ENCODE results near the gene SLC37A1.

- TF ChIP-seq, protein P1, sequence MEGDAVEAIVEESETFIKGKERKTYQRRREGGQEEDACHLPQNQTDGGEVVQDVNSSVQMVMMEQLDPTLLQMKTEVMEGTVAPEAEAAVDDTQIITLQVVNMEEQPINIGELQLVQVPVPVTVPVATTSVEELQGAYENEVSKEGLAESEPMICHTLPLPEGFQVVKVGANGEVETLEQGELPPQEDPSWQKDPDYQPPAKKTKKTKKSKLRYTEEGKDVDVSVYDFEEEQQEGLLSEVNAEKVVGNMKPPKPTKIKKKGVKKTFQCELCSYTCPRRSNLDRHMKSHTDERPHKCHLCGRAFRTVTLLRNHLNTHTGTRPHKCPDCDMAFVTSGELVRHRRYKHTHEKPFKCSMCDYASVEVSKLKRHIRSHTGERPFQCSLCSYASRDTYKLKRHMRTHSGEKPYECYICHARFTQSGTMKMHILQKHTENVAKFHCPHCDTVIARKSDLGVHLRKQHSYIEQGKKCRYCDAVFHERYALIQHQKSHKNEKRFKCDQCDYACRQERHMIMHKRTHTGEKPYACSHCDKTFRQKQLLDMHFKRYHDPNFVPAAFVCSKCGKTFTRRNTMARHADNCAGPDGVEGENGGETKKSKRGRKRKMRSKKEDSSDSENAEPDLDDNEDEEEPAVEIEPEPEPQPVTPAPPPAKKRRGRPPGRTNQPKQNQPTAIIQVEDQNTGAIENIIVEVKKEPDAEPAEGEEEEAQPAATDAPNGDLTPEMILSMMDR (conservative IDR thresholded peaks at IDR 0.05; ENCODE audit: low read depth, low read length) = 0 out of 2 replicates have a peak, but pooled peaks have one; percentile 11
- TF ChIP-seq EZH2 (IDR thresholded peaks at IDR 0.05; ENCODE audit: low read length, unreplicated experiment) (no peak), EZH2phosphoT487 (IDR thresholded peaks at IDR 0.05; ENCODE audit: borderline replicate concordance, low read length) (no peak)
Measured at GRCh38 chr21:42474043-42474831, 39.4 kb upstream of the SLC37A1 start.
